ENCODE data around the gene ZKSCAN4.
A peak's percentile ranks its signal among the peaks of the same experiment; 100 is the strongest.

Gene ZKSCAN4

GRCh38 chr6:28248916-28249315 is 3.2 kb downstream of the ZKSCAN4 start:
- no peak for DNase-seq (ENCODE audit: low spot score)

GRCh38 chr6:28245206-28245941 is 6.7 kb downstream of the ZKSCAN4 start:
- no peak for DNase-seq (ENCODE audit: low spot score)

GRCh38 chr6:28243946-28244345 is 8.1 kb downstream of the ZKSCAN4 start:
- no peak for DNase-seq (ENCODE audit: low spot score)

- no peak for DNase-seq (ENCODE audit: low spot score)
Measured at GRCh38 chr6:28240471-28240870, 11.6 kb downstream of the ZKSCAN4 start.

GRCh38 chr6:28239636-28240035 is 12.4 kb downstream of the ZKSCAN4 start:
- DNase-seq (ENCODE audit: low spot score), result no peak

- DNase-seq (ENCODE audit: low spot score), result no peak
Measured at GRCh38 chr6:28235912-28236452, 16.1 kb downstream of the ZKSCAN4 start.

GRCh38 chr6:28232785-28233184 is 19.3 kb downstream of the ZKSCAN4 start:
- DNase-seq (ENCODE audit: low spot score), result no peak

GRCh38 chr6:28226460-28226859 is 25.6 kb downstream of the ZKSCAN4 start:
- DNase-seq (ENCODE audit: low spot score), result no peak

- no peak for DNase-seq (ENCODE audit: low spot score)
Measured at GRCh38 chr6:28225056-28225834, 26.8 kb downstream of the ZKSCAN4 start, which contains the start of gene ZSCAN9. Gene ZSCAN9 (plus strand): TSS chr6:28225275. CDS start chr6:28227085, 1,810 bp downstream.

GRCh38 chr6:28224131-28225055 is 27.7 kb downstream of the ZKSCAN4 start:
- DNase-seq (ENCODE audit: low spot score), result no peak

- DNase-seq (ENCODE audit: low spot score), result peak; percentile 21
Measured at GRCh38 chr6:28220257-28221133, 31.6 kb downstream of the ZKSCAN4 start.

- DNase-seq (ENCODE audit: low spot score), result no peak
Measured at GRCh38 chr6:28218312-28219248, 33.5 kb downstream of the ZKSCAN4 start.

- no peak for DNase-seq (ENCODE audit: low spot score)
Measured at GRCh38 chr6:28217890-28218289, 34.2 kb downstream of the ZKSCAN4 start.

- DNase-seq (ENCODE audit: low spot score), result no peak
Measured at GRCh38 chr6:28215425-28215824, 36.6 kb downstream of the ZKSCAN4 start.

GRCh38 chr6:28213213-28213523 is 38.9 kb downstream of the ZKSCAN4 start:
- DNase-seq (ENCODE audit: low spot score), result no peak

GRCh38 chr6:28212510-28213212 is 39.4 kb downstream of the ZKSCAN4 start:
- peak; percentile 74 for DNase-seq (ENCODE audit: low spot score)

- DNase-seq (ENCODE audit: low spot score), result peak; percentile 23
Measured at GRCh38 chr6:28211840-28212509, 40.1 kb downstream of the ZKSCAN4 start.

- DNase-seq (ENCODE audit: low spot score), result no peak
Measured at GRCh38 chr6:28209753-28210535, 42.1 kb downstream of the ZKSCAN4 start.

All from NAMALWA (cell line).